ENCODE results near the gene MYO5B. TPM values are rescaled to one million over a fixed set of nuclear protein-coding genes. Genes with fewer than 3 reads are reported as not detected.

The MYO5B gene
- polyA plus RNA-seq, 4 donors = 45.0 to 185 (median 102) TPM

GRCh38 chr18:50091509-50092244, 103.3 kb downstream of the MYO5B start:
- H3K36me3 ChIP-seq (ENCODE audit: control insufficient read depth in 3 of 3, insufficient read depth in 2 of 3, low read depth in 1 of 3, low read length in 3 of 3) = no peaks in the 10 kb centered on the region
- peaks cover 0 to 21% (median 9%) of the 10 kb centered on the region in 3 donors for H3K4me1 ChIP-seq (ENCODE audit: control insufficient read depth in 3 of 3, insufficient read depth in 2 of 3, low read depth in 1 of 3, low read length in 2 of 3)
- WGBS, 3 donors = 81 to 88% (median 82%) methylated on average over 2 of the region's 2 CpGs
- H3K27me3 ChIP-seq (ENCODE audit: control insufficient read depth in 3 of 3, insufficient read depth in 3 of 3, low read length in 3 of 3) = no peaks in the 10 kb centered on the region
- no peaks in the 10 kb centered on the region for H3K9me3 ChIP-seq (ENCODE audit: control insufficient read depth in 2 of 2, insufficient read depth in 1 of 2, low read depth in 1 of 2, low read length in 1 of 2)
- FAIRE-seq = no peak
- peak overlapping the region in 1 of 3 donors; percentile 9 for H3K27ac ChIP-seq (ENCODE audit: low read depth in 1 of 3, low read length in 2 of 3)
- DNase-seq = peak in 1 of 2 donors; percentile 31
- no peak overlapping the region for H3K4me3 ChIP-seq (ENCODE audit: low read depth in 1 of 3, low read length in 3 of 3)

DNA sequence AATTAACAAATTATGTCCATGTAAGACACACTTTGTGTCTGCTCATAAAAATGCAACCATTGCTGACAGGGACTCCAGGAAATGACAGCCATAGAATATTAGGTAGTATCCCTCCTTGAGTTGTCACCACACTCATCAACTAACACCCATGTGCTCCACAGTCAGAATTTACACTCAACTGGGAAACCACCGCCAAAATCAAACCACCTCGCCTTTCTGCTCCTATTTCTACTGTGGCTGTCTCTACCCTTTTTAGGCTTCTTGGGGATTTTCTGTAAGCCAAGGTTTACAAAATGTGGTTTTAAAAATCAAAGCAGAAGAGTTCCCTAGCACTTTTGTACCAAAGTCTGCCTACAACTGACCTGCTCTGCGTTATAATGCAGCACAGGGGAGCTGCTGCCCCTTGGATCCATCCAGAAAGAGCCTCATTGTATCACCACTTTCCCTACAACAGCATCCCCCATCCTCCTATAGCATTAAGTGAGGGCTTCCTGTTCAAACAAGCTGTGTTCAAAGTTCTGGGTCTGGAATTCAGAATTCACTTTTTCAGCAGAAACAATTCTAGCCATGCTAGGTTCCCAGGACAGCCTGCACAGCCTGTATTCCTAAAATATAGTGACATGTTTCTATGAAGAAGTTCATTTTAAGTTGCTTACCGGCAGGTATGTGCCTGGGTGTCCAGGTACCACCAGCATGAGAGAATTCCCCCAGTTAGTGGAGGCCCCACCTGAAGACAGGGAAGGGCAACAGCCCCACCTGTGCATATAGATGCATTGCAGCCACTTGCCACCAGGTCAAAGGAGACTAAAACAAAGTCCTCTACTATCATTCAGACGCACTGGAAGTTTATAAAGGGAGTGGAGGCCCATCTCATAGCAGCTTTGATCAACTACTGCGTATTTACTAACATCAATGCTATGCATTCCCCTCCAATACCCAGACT, 104.3 kb downstream of the MYO5B start:
- Histone ChIP-seq H3K9me3 (ENCODE audit: control insufficient read depth in 2 of 2, insufficient read depth in 1 of 2, low read depth in 1 of 2, low read length in 1 of 2) (no peaks in the 10 kb centered on the region), H3K36me3 (ENCODE audit: control insufficient read depth in 3 of 3, insufficient read depth in 2 of 3, low read depth in 1 of 3, low read length in 3 of 3) (no peaks in the 10 kb centered on the region), H3K27me3 (ENCODE audit: control insufficient read depth in 3 of 3, insufficient read depth in 3 of 3, low read length in 3 of 3) (no peaks in the 10 kb centered on the region), H3K27ac (ENCODE audit: low read depth in 1 of 3, low read length in 2 of 3) (no peak overlapping the region), H3K4me1 (ENCODE audit: control insufficient read depth in 3 of 3, insufficient read depth in 2 of 3, low read depth in 1 of 3, low read length in 2 of 3) (peaks cover 0 to 21% (median 9%) of the 10 kb centered on the region in 3 donors), H3K4me3 (ENCODE audit: low read depth in 1 of 3, low read length in 3 of 3) (no peak overlapping the region)
- DNase-seq = peak in 1 of 2 donors; percentile 31
- WGBS, 3 donors = 71 to 80% (median 77%) methylated on average over 6 of the region's 6 CpGs
- FAIRE-seq = no peak

DNA sequence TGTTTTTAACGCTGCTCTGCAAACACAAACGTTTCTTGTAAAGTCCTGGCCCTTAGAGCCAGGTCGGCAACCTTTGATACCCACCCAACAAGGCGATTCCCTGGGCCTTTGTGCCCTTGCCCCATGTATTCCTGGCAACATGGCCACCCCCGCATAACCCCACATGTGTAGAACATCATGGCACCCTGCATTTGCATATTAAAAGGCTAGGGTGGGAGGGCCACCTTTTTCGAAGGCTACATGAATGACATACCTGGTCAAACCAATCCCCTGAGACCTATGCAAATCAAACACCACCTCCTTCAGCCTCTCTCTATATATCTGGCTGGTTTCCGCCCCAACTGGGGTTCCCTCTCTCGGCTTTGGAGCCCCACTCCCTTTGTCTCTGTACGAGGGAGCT, 105.2 kb downstream of the MYO5B start:
- no peak for FAIRE-seq
- H3K27me3 ChIP-seq (ENCODE audit: control insufficient read depth in 3 of 3, insufficient read depth in 3 of 3, low read length in 3 of 3) = no peaks in the 10 kb centered on the region
- WGBS, 3 donors = 81 to 87% (median 85%) methylated on average over 9 of the region's 9 CpGs

DNA sequence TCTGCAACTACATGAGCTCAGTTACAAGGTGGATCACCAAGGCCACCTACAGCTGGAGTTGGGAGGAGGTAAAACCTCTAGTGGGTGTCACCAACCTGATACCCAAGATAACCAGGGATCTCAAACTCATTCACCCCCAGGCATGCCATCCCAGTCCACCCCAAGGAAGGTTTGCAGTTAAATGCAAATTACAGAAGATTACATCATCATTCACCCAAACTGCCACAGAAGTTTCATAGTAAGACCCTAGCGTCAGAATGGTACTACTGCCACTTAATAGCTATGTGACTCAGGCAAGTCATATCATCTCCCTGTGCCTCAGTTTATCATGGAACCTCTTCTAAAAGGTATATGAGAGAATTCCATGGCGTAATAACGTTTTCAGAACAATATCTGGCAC, 111.2 kb downstream of the MYO5B start:
- no peak overlapping the region for H3K27ac ChIP-seq (ENCODE audit: low read depth in 1 of 3, low read length in 2 of 3)
- H3K9me3 ChIP-seq (ENCODE audit: control insufficient read depth in 2 of 2, insufficient read depth in 1 of 2, low read depth in 1 of 2, low read length in 1 of 2) = no peaks in the 10 kb centered on the region
- FAIRE-seq = no peak
- H3K36me3 ChIP-seq (ENCODE audit: control insufficient read depth in 3 of 3, insufficient read depth in 2 of 3, low read depth in 1 of 3, low read length in 3 of 3) = no peaks in the 10 kb centered on the region
- no peaks in the 10 kb centered on the region for H3K4me1 ChIP-seq (ENCODE audit: control insufficient read depth in 3 of 3, insufficient read depth in 2 of 3, low read depth in 1 of 3, low read length in 2 of 3)
- H3K4me3 ChIP-seq (ENCODE audit: low read depth in 1 of 3, low read length in 3 of 3) = no peak overlapping the region
- WGBS, 3 donors = 79 to 84% (median 81%) methylated on average over 3 of the region's 3 CpGs
- no peaks in the 10 kb centered on the region for H3K27me3 ChIP-seq (ENCODE audit: control insufficient read depth in 3 of 3, insufficient read depth in 3 of 3, low read length in 3 of 3)
- DNase-seq = no peak

More for the DNA sequence above, 105.2 kb downstream of the MYO5B start:
- DNase-seq = no peak
- Histone ChIP-seq H3K27ac (ENCODE audit: low read depth in 1 of 3, low read length in 2 of 3) (no peak overlapping the region), H3K4me1 (ENCODE audit: control insufficient read depth in 3 of 3, insufficient read depth in 2 of 3, low read depth in 1 of 3, low read length in 2 of 3) (peaks cover 0 to 21% (median 9%) of the 10 kb centered on the region in 3 donors), H3K36me3 (ENCODE audit: control insufficient read depth in 3 of 3, insufficient read depth in 2 of 3, low read depth in 1 of 3, low read length in 3 of 3) (no peaks in the 10 kb centered on the region), H3K4me3 (ENCODE audit: low read depth in 1 of 3, low read length in 3 of 3) (no peak overlapping the region), H3K9me3 (ENCODE audit: control insufficient read depth in 2 of 2, insufficient read depth in 1 of 2, low read depth in 1 of 2, low read length in 1 of 2) (no peaks in the 10 kb centered on the region)

GRCh38 chr18:50080932-50081560, 113.9 kb downstream of the MYO5B start:
- 61 to 70% (median 66%) methylated on average over 2 of the region's 2 CpGs for WGBS, 3 donors
- no peaks in the 10 kb centered on the region for H3K9me3 ChIP-seq (ENCODE audit: control insufficient read depth in 2 of 2, insufficient read depth in 1 of 2, low read depth in 1 of 2, low read length in 1 of 2)
- H3K36me3 ChIP-seq (ENCODE audit: control insufficient read depth in 3 of 3, insufficient read depth in 2 of 3, low read depth in 1 of 3, low read length in 3 of 3) = no peaks in the 10 kb centered on the region
- no peak overlapping the region for H3K27ac ChIP-seq (ENCODE audit: low read depth in 1 of 3, low read length in 2 of 3)
- H3K4me1 ChIP-seq (ENCODE audit: control insufficient read depth in 3 of 3, insufficient read depth in 2 of 3, low read depth in 1 of 3, low read length in 2 of 3) = peaks cover 0 to 6% (median 2%) of the 10 kb centered on the region in 3 donors
- no peaks in the 10 kb centered on the region for H3K27me3 ChIP-seq (ENCODE audit: control insufficient read depth in 3 of 3, insufficient read depth in 3 of 3, low read length in 3 of 3)
- H3K4me3 ChIP-seq (ENCODE audit: low read depth in 1 of 3, low read length in 3 of 3) = no peak overlapping the region
- no peak for FAIRE-seq
- DNase-seq = no peak

DNA sequence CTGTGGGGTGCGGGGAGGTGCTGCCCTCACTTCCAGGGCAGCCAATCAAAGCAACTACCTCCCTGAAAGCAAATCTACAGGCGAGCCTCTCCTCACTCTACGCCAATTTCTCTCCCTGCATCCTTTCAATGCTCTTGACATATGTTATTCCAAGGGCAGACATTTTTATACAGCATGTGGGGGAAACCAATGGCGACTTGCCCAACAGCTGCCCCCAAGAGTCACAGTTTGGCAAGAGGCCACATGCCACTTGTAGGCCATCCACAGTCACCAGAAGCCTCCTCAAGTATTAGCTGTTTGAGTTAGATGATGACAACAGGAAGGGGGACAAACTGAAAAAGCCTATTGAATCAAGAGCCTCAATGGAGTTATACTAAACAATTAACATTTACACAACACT, 114.6 kb downstream of the MYO5B start:
- peaks cover 0 to 12% (median 2%) of the 10 kb centered on the region in 3 donors for H3K4me1 ChIP-seq (ENCODE audit: control insufficient read depth in 3 of 3, insufficient read depth in 2 of 3, low read depth in 1 of 3, low read length in 2 of 3)
- H3K36me3 ChIP-seq (ENCODE audit: control insufficient read depth in 3 of 3, insufficient read depth in 2 of 3, low read depth in 1 of 3, low read length in 3 of 3) = no peaks in the 10 kb centered on the region
- no peak overlapping the region for H3K27ac ChIP-seq (ENCODE audit: low read depth in 1 of 3, low read length in 2 of 3)
- WGBS, 3 donors = 73 to 84% (median 78%) methylated on average over 4 of the region's 4 CpGs
- no peak overlapping the region for H3K4me3 ChIP-seq (ENCODE audit: low read depth in 1 of 3, low read length in 3 of 3)
- FAIRE-seq (no peak), DNase-seq (no peak)
- no peaks in the 10 kb centered on the region for H3K27me3 ChIP-seq (ENCODE audit: control insufficient read depth in 3 of 3, insufficient read depth in 3 of 3, low read length in 3 of 3)
- H3K9me3 ChIP-seq (ENCODE audit: control insufficient read depth in 2 of 2, insufficient read depth in 1 of 2, low read depth in 1 of 2, low read length in 1 of 2) = no peaks in the 10 kb centered on the region

DNA sequence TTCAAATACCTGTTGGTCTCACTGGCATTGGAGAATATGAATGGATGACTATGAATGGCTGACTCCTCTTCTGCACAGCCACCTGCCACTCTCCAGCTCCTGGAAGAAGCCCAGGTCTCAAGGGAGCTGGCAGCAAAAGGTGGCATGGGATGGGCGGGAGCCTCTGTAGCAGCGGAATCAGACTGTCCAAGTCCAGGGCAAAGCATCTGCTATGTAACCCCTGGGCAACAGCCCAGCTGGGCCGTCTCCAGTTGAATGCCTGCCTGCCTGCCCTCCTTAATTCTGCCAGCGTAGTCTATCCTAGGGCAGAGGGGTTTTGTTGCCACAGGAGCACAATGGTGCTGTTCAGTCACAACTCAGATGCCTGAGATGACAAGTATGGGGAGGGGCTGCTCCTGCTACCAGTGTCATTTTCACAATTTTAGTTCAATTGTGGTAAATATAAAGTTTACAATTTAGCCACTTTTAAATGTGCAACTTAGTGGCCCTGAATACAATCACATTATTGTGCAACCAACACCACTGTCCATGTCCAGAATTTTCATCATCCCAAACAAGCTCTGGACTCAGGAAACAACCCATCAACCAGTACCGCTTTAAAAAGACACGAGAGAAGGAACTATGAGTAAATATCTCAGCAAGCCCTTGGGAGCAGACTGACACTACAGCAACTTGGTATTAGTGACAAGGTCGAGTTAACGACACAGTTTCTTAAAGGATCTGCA, 115.2 kb downstream of the MYO5B start:
- DNase-seq (no peak), FAIRE-seq (no peak)
- Histone ChIP-seq H3K27ac (ENCODE audit: low read depth in 1 of 3, low read length in 2 of 3) (no peak overlapping the region), H3K27me3 (ENCODE audit: control insufficient read depth in 3 of 3, insufficient read depth in 3 of 3, low read length in 3 of 3) (no peaks in the 10 kb centered on the region), H3K4me1 (ENCODE audit: control insufficient read depth in 3 of 3, insufficient read depth in 2 of 3, low read depth in 1 of 3, low read length in 2 of 3) (peaks cover 0 to 14% (median 2%) of the 10 kb centered on the region in 3 donors), H3K9me3 (ENCODE audit: control insufficient read depth in 2 of 2, insufficient read depth in 1 of 2, low read depth in 1 of 2, low read length in 1 of 2) (no peaks in the 10 kb centered on the region), H3K4me3 (ENCODE audit: low read depth in 1 of 3, low read length in 3 of 3) (no peak overlapping the region), H3K36me3 (ENCODE audit: control insufficient read depth in 3 of 3, insufficient read depth in 2 of 3, low read depth in 1 of 3, low read length in 3 of 3) (no peaks in the 10 kb centered on the region)
- 46 to 58% (median 47%) methylated on average over 8 of the region's 8 CpGs for WGBS, 3 donors

Measured in small intestine (tissue), 7 donors.